ENCODE data around the gene SMYD3. TPM values are rescaled to one million over a fixed set of nuclear protein-coding genes. Genes with fewer than 3 reads are reported as not detected.

The SMYD3 gene
- total and polyA plus RNA-seq, 4 donors, result 10.5 to 40.1 (median 32.5) TPM

DNA sequence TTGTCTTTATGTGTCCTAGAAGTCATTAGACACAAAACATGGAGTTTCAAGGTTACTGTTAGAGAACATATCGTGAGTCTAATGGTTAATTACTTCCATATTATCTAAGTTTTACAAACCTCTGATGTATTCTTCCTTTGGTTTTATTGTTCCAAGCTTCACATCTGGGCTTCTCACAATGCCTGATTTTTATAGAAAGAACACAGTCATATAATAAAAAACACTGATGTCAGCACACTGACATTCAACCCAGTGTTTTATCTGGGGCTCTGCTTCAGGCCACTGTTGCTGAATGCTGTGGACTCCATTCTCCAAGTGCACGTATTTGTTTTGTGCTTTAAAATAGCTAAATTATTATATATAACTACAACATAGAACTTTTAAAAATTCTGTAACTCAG lies 232.9 kb downstream of the SMYD3 start:
- DNase-seq, result no peak
- Histone ChIP-seq H3K4me3 (no peak overlapping the region), H3K27me3 (ENCODE audit: control insufficient read depth in 3 of 3, insufficient read depth in 3 of 3, low read length in 2 of 3) (no peaks in the 10 kb centered on the region), H3K36me3 (ENCODE audit: control insufficient read depth in 4 of 4, insufficient read depth in 4 of 4, low read length in 4 of 4) (no peaks in the 10 kb centered on the region), H3K4me1 (ENCODE audit: control insufficient read depth in 5 of 5, insufficient read depth in 5 of 5, low read length in 5 of 5) (no peaks in the 10 kb centered on the region), H3K27ac (ENCODE audit: low read depth in 1 of 2, low read length in 1 of 2) (no peak overlapping the region), H3K9ac (ENCODE audit: insufficient read depth in 1 of 2, low read length in 2 of 2) (no peak overlapping the region), H3K9me3 (ENCODE audit: control insufficient read depth in 4 of 4, insufficient read depth in 3 of 4, low read length in 3 of 4) (no peaks in the 10 kb centered on the region)
- no peak for ATAC-seq (ENCODE audit: insufficient read depth, low FRiP score)
- TF ChIP-seq, protein P1, sequence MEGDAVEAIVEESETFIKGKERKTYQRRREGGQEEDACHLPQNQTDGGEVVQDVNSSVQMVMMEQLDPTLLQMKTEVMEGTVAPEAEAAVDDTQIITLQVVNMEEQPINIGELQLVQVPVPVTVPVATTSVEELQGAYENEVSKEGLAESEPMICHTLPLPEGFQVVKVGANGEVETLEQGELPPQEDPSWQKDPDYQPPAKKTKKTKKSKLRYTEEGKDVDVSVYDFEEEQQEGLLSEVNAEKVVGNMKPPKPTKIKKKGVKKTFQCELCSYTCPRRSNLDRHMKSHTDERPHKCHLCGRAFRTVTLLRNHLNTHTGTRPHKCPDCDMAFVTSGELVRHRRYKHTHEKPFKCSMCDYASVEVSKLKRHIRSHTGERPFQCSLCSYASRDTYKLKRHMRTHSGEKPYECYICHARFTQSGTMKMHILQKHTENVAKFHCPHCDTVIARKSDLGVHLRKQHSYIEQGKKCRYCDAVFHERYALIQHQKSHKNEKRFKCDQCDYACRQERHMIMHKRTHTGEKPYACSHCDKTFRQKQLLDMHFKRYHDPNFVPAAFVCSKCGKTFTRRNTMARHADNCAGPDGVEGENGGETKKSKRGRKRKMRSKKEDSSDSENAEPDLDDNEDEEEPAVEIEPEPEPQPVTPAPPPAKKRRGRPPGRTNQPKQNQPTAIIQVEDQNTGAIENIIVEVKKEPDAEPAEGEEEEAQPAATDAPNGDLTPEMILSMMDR (IDR thresholded peaks at IDR 0.05; ENCODE audit: control extremely low read depth, extremely low read depth), result no peak
- 92 to 94% methylated on average over 2 of the region's 2 CpGs for WGBS, 2 donors

DNA sequence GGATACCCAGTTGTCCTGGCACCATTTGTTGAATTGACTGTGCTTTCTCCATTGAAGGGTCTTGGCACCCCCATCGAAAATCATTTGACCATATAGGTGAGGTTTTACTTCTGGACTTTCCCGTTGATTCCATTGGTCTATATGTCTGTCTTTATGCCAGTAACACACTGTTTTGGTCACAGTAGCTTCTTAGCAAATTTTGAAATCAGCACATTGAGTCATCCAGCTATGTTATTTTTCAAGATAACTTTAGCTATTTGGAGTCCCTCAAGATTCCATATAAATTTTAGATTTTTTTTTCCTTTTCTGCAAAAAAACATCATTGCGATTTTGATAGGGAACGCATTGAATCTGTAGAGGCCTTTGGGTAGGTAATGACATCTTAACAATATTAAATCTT lies 235.6 kb downstream of the SMYD3 start:
- Histone ChIP-seq H3K27me3 (ENCODE audit: control insufficient read depth in 3 of 3, insufficient read depth in 3 of 3, low read length in 2 of 3) (no peaks in the 10 kb centered on the region), H3K36me3 (ENCODE audit: control insufficient read depth in 4 of 4, insufficient read depth in 4 of 4, low read length in 4 of 4) (no peaks in the 10 kb centered on the region), H3K4me3 (no peak overlapping the region), H3K27ac (ENCODE audit: low read depth in 1 of 2, low read length in 1 of 2) (no peak overlapping the region), H3K9ac (ENCODE audit: insufficient read depth in 1 of 2, low read length in 2 of 2) (no peak overlapping the region), H3K4me1 (ENCODE audit: control insufficient read depth in 5 of 5, insufficient read depth in 5 of 5, low read length in 5 of 5) (no peaks in the 10 kb centered on the region), H3K9me3 (ENCODE audit: control insufficient read depth in 4 of 4, insufficient read depth in 3 of 4, low read length in 3 of 4) (no peaks in the 10 kb centered on the region)
- 97 to 98% methylated on average over 4 of the region's 4 CpGs for WGBS, 2 donors
- ATAC-seq (ENCODE audit: insufficient read depth, low FRiP score) (no peak), DNase-seq (no peak)
- TF ChIP-seq, protein P1 (IDR thresholded peaks at IDR 0.05; ENCODE audit: control extremely low read depth, extremely low read depth), result no peak

DNA sequence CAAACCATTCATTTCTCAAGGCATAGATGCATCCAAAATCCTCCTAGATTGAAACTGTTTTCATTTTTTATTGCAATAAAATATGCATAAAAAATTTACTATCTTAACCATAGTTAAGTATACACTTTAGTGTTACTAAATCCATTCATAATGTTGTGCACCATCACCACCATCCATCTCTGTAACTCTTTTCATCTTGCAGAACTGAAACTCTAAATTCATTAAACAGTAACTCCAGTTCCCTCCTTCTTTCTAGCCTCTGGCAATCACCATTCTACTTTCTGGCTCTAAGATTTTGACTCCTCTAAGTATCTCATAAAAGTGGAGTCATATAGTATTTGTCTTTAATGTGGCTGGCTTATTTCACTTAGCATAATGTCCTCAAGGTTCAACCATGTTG lies 236.8 kb downstream of the SMYD3 start:
- H3K4me1 ChIP-seq (ENCODE audit: control insufficient read depth in 5 of 5, insufficient read depth in 5 of 5, low read length in 5 of 5), result no peaks in the 10 kb centered on the region
- no peak for ATAC-seq (ENCODE audit: insufficient read depth, low FRiP score)
- DNase-seq, result no peak
- TF ChIP-seq, protein P1 (IDR thresholded peaks at IDR 0.05; ENCODE audit: control extremely low read depth, extremely low read depth), result no peak
- no peak overlapping the region for H3K9ac ChIP-seq (ENCODE audit: insufficient read depth in 1 of 2, low read length in 2 of 2)
- H3K27ac ChIP-seq (ENCODE audit: low read depth in 1 of 2, low read length in 1 of 2), result no peak overlapping the region
- H3K36me3 ChIP-seq (ENCODE audit: control insufficient read depth in 4 of 4, insufficient read depth in 4 of 4, low read length in 4 of 4), result no peaks in the 10 kb centered on the region
- no peaks in the 10 kb centered on the region for H3K27me3 ChIP-seq (ENCODE audit: control insufficient read depth in 3 of 3, insufficient read depth in 3 of 3, low read length in 2 of 3)
- no peak overlapping the region for H3K4me3 ChIP-seq
- no peaks in the 10 kb centered on the region for H3K9me3 ChIP-seq (ENCODE audit: control insufficient read depth in 4 of 4, insufficient read depth in 3 of 4, low read length in 3 of 4)

DNA sequence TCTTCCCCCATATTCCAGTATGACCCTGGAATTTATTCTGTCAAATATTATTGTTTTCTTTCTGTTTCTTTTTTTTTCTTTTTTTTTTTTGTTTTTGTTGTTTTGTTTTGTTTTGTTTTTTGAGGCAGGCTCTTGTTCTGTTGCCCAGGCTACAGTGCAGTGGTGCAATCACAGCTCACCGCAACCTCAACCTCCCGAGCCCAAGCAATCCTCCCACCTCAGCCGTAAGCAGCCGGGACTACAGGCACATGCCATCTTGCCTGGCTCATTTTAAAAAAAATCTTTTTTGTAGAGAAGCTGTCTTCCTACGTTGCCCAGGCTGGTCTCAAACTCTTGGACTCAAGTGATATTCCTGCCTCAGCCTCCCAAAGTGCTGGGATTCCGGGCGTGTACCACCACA lies 237.6 kb downstream of the SMYD3 start:
- Histone ChIP-seq H3K4me1 (ENCODE audit: control insufficient read depth in 5 of 5, insufficient read depth in 5 of 5, low read length in 5 of 5) (no peaks in the 10 kb centered on the region), H3K9me3 (ENCODE audit: control insufficient read depth in 4 of 4, insufficient read depth in 3 of 4, low read length in 3 of 4) (no peaks in the 10 kb centered on the region), H3K27me3 (ENCODE audit: control insufficient read depth in 3 of 3, insufficient read depth in 3 of 3, low read length in 2 of 3) (no peaks in the 10 kb centered on the region), H3K27ac (ENCODE audit: low read depth in 1 of 2, low read length in 1 of 2) (no peak overlapping the region), H3K36me3 (ENCODE audit: control insufficient read depth in 4 of 4, insufficient read depth in 4 of 4, low read length in 4 of 4) (no peaks in the 10 kb centered on the region), H3K9ac (ENCODE audit: insufficient read depth in 1 of 2, low read length in 2 of 2) (no peak overlapping the region), H3K4me3 (no peak overlapping the region)
- ATAC-seq (ENCODE audit: insufficient read depth, low FRiP score) (no peak), DNase-seq (no peak)
- TF ChIP-seq, protein P1 (IDR thresholded peaks at IDR 0.05; ENCODE audit: control extremely low read depth, extremely low read depth), result no peak
- 96% methylated on average over 7 of the region's 7 CpGs for WGBS, 2 donors
